GM04503 (cell line): Measurements from ENCODE around the gene COL4A2.
"Not testable (repeated sequence)": the region's sequence is repeated elsewhere in the genome, so short reads cannot be mapped to it uniquely, and the experiment has no call there.

Experiments
- DNase-seq: peaks from one replicate; pipeline ENCODE4 v3.0.0-alpha.2; 2012; ENCODE audit warnings: low read depth

Gene COL4A2

GRCh38 chr13:110308656-110309359 lies 1.7 kb downstream of the COL4A2 start:
- no peak for DNase-seq

GRCh38 chr13:110309661-110310524 lies 2.8 kb downstream of the COL4A2 start:
- no peak for DNase-seq

DNA sequence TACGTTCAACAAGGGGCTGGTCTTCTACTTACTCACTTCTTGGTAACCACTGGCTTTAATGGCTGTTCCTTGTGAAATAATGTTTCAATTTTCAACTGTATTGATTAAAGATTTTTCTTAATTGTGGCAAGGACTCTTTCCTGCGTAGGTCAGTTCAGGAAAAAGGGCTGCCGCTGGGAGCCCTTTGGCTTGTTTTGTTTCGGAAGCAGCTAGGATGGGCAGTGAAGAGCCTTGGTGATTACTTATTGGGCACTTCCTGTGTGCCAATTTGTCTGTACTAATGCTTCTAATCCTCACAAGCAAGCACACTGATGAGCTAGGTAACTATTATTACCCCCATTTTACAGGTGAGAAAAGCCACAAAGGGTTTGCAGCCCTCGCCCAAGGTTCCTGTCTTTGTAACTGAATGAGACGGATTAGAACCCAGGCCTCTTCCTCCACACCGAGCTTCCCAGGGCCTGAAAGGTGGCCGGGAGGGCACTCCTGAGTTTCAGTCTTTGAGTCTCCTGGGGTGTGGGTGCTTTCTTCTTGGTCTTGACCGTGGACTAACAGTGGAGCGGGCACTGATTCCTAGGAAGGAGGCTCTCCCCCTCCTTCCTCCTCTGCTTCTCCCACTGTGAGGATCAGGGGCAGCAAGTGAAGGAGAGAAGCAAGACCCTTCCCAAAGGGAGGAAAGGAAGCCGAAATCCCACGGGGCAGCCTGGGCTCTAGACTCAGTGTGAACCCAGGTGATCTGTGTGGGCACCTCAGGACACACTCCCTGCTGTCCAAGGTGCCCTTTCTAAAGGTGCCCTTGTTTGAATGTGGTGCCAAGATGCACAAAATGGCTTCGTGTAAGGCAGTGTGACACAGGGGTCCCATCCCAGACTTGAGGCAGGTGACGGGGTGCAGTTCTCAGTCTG lies 3.7 kb downstream of the COL4A2 start:
- no peak for DNase-seq

DNA sequence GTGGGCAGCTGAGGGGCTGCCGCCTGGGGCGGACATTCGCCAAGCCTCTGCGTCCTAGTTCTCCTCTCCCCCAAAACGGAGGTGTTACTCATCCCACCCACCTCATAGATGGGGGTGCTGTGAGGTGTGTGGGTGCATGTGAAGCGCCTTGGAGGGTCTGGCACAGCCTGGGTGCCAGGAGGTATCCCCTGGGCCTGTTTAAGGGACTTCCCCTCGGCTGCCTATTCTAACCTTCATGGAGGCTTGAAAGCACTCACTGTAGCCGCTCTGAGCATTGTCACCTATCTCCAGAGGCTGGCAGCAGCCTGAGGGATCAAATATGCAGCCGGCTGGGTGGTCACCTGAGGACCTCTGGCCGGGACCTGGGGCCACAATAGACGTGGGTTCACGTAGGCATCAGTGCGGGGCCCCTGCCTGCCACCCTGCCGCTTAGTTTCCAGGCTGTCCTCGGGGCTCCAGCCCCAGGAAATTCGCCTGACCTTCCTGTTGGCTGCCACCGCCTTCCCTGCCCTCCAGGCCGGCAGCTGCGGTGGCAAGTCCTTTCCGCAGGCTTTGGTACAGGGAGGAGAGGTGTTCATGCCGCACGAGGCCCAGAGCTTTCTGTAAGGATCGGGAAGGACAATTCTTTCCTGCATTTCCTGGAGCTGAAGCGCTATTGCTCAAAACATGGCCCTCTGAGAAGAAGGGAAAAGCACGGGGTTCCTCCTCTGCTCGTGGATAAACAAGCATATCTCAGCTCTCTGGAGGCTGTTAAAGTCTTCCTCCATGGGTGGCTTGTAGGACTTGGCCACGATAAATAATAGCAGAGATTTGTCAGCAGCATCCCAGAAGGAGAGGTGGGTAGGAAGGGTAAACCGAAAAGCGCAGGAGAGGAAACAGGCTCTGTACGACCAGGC lies 4.6 kb downstream of the COL4A2 start:
- no peak for DNase-seq

DNA sequence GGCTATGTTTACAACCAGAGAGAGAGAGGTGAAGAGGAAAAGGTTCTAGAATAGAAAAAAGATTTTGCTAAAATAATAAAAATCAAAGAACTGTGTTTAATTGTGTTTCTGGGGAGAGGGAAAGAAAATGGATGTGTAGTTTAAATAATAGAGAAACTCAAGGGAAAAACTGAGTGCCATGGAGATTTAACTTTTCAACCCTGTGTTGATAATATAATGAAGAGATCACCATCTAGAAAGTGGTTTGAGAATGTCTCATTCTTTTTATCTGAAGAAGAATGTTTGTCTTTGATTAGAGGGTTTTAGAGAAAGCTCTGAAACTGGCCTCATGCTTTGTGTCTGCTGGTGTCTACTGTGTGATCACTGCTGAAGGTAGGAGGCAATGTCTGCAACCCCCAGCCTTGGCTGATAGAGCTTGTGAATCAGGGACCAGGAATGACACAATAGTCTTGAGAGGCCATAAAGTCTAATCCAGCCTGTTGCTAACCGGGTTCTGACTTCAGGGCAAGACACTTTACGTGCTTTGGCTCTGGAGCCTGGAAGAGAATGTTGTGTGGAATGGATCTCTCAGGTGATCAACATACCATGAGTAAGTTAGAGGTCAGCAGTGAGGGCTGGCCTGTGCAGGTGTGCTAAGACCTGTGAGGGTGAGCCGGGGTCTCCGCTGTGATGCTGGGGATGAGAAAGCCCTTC lies 5.4 kb downstream of the COL4A2 start:
- DNase-seq = peak; percentile 76

DNA sequence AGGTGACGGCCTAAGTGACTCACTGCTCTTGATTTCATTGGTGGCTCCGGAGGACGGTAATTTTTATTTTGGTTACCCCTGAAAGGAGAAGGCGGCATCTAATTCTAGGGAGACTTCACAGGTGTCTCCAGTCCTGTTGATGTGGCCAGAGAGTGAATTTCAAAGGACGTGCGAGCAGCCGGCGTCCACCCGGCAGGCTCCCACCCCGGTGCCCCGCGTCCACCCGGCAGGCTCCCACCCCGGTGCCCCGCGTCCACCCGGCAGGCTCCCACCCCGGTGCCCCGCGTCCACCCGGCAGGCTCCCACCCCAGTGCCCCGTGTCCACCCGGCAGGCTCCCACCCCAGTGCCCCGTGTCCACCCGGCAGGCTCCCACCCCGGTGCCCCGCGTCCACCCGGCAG lies 6.2 kb downstream of the COL4A2 start:
- DNase-seq = not testable (repeated sequence)

- not testable (repeated sequence) for DNase-seq
These were observed 6.6 kb downstream of the COL4A2 start for GRCh38 chr13:110313733-110314132.

- no peak for DNase-seq
These were observed 7.6 kb downstream of the COL4A2 start for GRCh38 chr13:110314516-110315245.

DNA sequence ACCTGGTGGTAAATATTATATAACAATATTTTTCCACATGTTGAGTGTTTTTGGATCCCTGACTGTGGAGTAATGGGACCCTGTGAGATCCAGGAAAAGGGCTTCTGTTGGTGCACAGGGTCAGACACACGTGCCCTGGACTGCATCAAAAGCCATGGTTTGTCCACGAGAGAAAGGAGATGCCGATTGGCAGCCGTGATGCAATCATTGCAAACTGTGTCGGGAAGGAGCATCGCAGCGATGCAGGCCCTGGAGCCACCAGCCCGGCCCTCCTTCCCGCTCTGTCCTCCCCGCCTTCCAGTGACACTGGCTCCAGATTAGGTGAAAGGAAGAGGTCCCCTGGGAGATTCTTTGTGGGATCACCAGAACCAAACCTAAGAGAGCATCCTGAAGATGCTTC lies 9.1 kb downstream of the COL4A2 start:
- no peak for DNase-seq

DNA sequence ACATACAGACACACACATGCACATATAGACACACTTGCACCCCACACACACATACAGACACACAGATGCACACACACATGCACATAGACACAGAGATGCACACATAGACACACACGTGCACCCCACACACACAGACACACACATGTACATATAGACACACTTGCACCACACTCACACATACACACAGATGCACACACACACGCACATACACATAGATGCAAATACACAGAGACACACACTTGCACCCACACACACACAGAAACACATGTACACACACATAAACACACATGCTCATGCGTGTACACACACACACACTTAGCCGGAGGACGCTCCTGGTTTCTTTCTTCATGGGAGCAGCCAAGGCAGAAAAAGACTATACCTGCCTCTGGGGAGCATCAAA lies 10.0 kb downstream of the COL4A2 start:
- no peak for DNase-seq

GRCh38 chr13:110317496-110318195 lies 10.6 kb downstream of the COL4A2 start:
- DNase-seq = no peak

GRCh38 chr13:110318920-110319319 lies 11.8 kb downstream of the COL4A2 start:
- no peak for DNase-seq

DNA sequence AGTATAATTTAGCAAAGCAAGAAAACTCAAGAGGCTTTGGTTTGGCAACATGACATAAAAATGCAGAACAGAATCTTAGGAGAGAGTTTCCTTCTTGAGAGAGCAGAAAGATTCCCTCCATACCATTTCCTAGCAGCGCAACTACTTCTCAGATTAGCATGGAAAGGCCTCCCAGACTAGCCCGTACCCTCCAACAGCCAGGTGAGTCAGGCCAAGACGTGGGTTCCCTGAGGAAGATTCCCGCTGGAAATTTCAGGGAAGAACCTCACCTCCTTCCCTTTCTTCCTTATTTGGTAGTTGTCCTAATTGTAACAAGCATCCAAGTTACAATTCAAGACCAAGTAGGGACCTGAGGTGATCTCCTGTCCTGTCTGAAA lies 12.3 kb downstream of the COL4A2 start:
- DNase-seq = no peak

DNA sequence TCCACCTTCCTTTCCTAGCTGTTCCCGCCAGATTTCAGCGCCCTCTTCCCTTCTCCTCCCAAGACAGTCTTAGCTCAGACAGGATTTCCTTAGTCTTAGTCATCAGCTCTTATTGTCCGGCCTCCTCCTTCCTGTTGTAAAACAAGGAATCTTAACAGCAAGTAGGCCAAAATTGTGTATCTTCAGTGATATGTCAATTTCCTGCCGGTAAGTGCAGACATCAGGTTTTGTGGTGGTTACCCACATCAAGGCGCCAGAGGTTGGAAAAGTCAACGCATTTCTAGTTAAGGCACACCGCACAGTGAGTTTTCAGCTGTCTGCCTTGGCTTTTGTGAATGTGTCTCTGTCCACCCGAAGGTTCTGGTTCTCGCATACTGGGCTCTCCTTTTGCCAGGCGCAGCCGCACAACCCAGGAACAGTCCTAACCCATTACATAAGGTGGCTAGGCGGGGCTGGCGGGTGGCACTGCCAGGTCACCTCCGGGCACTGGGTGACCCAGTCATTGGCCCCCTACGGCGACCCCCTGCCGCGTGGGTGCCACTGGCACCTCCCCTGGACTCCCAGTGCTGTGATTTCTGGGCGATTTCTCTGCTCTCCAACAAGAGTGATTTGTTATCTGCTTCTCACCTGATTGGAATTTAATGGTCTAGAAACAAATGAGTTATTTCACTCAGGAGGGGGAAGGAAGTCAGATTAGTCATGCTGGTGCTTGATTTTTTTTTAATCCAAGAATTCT lies 12.9 kb downstream of the COL4A2 start:
- no peak for DNase-seq

DNA sequence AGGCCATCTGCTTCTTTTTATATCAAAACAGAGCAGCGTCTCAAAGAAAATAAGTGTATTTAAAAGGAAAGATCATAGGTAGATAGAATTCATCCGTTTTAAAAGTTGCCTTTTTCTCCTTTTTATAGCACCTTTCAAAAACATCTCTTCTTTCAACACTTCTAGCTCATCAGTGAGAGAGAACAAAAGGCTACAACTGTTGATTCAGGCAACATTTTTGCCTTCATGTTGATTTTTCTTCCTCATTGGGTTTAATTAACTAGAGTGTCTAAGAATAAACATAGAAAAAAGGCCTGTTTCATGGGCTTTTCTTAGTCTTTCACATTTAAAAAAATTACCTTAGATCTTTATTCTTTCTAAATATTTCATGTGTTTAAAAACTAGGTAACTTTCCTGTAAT lies 13.6 kb downstream of the COL4A2 start:
- DNase-seq = no peak

- DNase-seq = not testable (repeated sequence)
These were observed 14.5 kb downstream of the COL4A2 start for GRCh38 chr13:110321573-110321972.

GRCh38 chr13:110322126-110322827 lies 15.2 kb downstream of the COL4A2 start:
- no peak for DNase-seq

DNA sequence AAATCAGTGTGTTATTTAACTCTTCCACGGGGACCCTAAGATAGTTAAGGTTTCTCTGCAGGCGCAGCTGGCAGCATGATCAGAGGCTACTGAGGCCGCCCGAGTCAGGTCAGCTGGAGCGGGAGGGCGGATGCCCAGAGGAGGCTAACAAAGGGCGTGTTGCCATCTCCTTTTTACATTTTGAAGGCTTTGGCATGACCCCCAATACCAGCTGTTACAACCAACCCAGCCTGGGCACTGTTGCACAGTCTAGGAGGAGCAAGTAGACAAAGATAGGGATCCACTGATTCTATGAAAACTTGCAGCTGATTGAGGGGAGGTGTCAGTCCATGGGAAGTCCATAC lies 15.7 kb downstream of the COL4A2 start:
- DNase-seq = no peak
